ENCODE data around the gene DGCR8.

The DGCR8 gene

DNA sequence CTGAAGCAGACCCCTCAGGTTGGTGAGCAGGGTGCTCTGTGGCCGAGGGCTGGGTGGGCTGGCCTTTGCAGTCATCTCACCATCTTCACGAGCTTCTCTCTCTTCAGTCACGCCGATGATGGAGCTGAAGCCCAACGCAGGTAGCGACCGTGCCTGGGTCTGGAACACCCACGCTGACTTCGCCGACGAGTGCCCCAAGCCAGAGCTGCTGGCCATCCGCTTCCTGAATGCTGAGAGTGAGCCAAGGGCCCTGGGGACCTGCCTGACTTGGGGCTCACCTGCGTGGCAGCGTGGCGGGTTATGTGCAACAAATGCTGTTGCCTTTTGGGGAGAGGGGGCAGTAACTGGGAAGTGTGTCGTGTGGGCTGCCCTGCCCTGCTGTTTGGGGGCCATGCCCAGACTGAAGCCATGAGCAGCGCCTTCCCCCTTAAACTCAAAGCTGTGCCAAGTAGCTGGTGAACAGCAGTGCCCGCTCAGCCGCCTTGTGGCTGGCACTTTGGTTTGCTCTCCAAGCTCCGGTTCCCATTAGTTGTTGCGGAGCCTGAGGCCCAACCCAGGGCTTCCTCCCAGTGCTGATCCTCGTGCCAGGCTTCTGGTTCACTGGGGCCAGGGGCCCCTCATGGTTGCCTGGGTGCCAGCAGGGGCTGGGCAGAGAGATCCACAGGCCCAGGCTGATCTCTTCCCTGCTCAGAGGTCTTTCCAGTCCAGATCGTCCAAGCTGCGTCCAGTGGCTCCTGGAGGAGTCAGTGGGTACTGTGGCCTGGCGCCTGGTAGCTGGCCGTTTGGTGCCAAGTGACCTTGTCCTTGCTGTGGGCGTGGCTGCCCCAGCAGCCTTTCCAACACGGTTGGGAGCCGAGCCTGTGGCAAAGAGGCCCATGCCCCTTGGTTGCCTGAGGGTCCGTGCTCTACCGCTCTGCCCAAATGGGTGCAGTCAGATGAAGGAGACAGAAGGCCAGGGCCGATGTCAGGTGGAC, 45.4 kb downstream of the DGCR8 start:
- no peak for DNase-seq (ENCODE audit: low spot score)

DNA sequence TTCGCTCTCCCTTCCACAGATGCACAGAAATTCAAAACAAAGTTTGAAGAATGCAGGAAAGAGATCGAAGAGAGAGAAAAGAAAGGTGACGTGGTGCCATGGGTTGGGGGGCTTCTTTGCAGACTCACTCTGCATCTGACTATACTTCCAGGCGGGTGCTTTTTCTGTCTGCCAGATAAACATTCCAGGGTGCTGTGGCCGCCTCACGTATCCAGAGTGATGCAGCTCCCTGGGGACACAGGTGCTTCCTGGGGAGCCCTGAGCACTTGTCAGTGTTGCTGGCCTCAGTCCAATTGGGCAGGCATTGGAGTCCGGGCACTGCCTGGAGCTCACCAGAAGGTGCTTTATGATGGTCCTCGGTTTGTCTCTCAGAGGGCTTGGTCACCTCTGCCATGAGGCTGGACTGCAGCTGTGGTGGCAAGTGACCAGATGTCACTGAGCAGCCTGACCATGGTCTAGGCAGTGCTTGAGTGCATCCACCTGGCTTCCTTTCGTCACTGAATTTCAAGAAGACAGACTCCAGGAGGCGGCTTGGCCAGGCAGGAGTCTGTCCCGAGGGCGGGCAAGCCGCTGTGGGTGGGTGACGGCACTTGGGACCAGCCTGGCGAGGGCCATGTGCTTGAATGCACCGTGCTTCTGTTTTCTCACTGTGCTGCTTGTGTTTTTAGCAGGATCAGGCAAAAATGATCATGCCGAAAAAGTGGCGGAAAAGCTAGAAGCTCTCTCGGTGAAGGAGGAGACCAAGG, 46.4 kb downstream of the DGCR8 start:
- no peak for DNase-seq (ENCODE audit: low spot score)

DNA sequence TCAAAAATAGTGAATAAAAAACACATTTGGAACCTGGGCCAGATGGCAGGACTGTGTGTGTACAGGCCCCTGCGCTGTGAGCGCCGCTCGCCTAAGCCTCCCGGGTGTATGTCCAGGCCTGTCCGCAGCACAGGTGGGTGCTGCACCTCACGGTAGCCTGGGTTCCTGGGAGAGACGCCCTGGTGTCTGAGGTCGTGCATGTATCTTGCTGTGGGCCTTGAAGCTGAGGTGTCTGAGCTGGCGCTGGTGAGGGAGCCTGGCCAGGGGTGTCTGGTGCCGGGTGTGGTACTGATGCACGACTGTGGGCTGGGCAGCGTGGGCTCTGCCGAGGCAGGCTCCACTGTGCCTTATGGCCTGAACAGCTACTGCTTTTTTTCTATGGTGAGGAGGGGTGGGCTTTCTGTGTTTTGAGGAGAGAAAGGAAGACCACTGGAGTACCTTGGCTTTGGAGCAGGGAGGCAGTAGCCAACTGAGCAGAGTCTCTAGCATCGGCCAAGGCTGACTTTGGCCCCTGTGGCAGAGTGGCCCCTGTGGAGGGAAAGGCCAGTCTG, 47.4 kb downstream of the DGCR8 start:
- no peak for DNase-seq (ENCODE audit: low spot score)

DNA sequence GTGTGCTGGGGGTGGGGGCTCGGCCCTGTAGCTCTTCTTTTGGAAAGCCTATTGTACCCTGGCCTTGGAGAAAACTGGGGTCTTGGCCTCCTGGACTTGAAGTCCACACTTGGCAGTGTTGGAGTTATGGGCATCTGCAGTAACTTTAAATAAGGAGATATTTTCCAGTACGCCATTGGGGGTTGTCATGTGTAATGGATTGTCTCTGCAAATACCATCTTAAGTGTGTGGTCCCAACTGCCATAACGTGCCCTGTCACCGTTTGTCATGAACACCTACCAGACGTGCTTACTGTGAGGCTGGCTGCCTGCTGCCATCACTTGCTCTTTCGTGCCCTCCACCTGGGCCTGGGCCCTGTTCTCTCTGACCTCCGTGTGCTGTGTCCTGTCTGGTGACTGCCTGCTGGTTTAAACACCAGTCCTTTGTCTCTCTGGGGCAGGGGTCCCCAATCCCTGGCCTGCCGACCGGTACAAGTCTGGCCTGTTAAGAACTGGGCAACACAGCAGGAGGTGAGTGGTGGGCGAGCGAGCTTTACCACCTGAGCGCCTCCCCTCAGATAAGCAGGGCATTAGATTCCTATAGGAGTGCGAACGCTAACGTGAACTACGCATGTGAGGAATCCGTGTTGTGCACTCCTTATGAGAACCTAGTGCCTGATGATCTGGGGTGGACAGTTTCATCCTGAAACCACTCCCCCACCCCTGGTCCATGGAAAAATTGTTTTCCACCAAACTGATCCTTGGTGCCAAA, 48.0 kb downstream of the DGCR8 start:
- no peak for DNase-seq (ENCODE audit: low spot score)

DNA sequence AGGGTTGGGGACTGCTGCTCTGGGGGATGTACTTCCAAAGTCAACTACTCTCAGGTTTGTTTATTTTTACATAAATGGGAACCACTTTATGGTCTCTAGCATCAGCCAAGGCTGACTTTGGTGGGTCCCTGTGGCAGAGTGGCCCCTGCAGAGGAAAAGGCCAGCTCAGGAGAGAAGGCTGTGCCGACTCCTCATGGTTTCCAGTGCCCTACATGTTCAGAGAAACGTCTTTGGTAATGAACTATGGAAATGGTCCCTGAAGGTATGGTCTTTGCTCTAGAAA, 48.5 kb downstream of the DGCR8 start:
- DNase-seq (ENCODE audit: low spot score), result no peak

DNA sequence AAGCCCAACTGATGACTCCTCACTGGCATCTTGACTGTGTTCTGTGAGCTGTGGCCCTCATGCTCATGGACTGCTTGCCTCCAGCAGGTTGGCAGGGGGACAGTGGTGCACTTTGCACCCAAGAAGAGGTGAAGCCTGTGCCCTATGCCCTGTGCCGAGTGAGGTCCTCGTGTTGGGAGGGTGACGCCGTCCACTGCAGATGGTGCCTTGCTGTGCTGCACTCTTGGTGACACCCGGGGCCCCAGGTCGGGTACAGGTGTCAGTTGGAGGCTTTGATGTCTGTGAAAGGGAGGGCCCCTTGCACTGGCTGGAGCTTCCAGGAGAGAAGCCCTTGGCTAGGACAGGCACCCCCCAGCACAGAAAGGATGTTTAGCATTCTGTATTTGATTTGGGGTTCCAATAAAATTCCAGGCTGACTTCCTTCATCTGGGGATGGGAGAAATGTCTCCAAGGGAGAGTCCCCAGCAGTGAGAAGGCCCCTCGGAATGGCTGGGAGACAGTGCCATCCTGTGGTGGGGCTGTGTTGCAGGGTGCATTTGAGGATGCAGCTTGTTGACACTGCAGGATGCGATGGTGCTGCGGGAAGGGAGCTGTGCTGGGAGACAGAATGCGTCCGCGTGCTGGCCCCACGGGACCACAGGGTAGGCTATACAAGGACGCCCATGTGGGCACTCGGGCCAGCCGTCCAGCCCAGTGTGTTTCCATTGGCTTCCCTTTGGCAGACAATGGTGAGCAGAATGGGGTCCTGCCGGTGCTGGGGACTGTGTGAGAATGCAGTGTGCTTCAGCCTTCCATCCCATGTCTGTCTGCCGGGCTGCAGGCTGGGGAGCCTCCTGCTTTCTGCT, 49.1 kb downstream of the DGCR8 start:
- peak; percentile 71 for DNase-seq (ENCODE audit: low spot score)

DNA sequence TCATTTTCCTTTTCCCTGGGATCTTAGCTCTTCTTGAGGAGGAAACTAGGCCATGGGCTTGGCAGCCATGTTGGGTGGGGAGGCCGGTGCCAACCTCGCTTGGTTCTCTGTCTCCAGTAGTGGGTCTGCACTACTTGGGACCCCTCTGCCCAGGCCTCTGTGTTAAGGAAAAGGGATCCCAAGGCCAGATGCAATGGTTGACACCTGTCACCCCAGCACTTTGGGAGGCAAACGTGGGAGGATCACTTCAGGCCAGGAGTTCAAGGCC, 49.6 kb downstream of the DGCR8 start:
- no peak for DNase-seq (ENCODE audit: low spot score)

DNA sequence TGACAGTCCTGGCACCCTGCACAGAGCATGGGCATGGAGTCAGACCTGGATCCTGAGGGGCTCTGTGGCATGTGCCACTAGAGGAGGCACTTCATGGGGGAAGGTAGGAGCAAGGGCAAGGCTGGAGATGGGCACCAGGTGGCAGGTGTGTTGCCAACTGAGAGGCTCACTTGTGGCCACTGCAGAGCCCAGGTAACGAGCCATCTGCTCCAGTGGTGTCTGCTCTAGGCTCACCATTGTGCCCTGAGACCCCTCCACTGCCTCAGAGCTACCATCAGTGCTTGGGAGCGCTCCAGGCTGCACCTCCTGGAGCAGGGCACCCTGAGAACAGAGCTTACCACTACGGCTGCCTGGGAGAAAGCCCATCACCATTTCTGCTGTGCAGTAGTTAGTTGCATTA, 50.3 kb downstream of the DGCR8 start:
- DNase-seq (ENCODE audit: low spot score), result no peak

DNA sequence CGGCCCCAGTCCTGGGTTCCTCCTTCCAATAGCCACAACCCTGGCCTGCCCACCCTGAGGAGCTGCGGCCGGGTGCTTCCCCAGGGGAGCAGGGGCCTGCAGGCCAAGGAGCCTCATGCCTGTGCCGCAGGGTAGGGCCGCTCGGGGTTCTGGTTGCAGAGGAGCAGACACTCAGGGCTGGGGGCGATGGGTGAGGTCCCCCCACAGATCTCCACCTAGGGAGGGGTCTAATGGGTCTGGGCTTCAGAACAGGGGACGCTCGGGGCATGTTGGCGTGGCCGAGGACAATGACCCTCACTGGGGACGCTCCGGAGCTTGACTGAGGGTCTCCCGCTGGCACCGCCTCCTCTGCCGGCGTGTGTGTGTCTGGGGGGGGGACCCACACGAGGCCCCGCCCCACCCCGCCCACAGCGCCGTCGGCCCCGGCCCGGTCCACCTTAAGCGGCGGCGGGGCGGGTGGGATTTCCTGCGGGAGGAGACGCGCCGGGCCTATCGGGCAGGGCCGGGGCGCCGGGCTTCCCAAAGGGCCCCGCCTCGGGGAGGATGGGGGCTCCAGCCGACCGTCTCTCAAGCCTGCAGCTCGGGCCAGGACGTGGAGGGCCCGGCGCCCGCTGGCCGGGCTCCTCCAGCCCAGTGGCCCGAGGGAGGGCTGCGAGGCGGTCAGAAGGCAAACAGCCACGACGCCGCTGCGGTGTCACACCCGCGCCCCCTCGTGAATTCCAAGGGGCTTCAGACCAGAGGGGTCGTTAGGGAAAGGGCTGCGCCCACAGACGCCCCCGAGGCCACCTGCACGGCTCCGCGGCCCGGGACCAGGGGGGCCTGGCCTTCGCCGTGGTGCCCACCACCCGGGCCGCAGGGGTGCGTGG, 50.9 kb downstream of the DGCR8 start:
- DNase-seq (ENCODE audit: low spot score), result peak; percentile 81

DNA sequence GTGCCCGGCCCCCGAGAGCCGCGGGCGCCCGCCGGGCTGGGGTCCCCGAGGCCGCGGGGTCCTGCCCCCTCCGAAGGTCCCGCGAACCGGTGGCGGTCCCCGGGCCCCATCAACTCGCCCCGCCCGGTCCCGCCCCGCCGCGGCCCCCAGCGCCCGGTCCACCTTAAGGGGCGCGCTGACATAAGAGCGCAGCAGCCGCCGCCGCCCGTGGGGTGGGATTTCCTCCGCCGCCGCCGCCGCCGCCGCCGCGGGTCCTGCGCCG, 51.5 kb downstream of the DGCR8 start, which contains the start of gene ZDHHC8:
Gene ZDHHC8, plus strand, starts transcription at position 208 of the 262 bp plus-strand sequence. CDS start 144 bp downstream, outside the sequence.
- DNase-seq (ENCODE audit: low spot score), result no peak

DNA sequence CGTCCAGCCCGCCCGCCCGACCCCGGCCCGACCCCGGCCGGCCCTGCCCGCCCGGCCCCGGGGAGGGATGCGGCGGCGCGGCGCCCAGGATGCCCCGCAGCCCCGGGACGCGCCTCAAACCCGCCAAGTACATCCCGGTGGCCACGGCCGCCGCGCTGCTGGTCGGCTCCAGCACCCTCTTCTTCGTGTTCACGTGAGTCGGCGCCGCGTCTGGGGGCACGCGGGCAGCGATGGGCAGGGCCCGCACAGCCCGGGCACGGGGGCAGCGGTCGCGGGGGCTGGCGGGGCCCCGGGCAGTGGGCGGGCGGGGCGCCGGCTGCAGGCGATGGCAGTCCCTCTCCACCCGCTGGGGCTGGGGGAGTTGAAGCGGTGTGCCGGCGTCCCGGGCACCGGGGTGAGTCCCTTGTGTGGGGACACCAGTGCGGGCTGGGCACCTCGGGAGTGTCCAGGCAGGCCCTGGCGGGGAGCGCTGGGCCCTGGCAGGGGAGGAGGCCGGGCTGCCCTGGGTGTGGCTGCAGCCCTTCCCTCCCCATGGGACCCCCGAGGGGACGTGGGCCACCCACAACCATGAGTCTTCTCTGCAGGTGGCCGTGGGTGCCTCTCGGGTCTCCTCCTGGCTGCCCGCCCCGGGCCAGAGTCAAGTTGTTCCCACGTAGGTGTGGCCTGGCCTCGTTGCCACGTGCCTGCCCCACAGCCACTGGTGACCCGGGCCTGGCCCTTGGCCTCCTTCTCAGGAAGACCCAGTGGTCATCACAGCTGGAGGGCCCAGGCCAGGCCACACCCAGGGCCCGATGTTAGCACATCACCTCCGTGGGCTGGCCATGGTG, 52.0 kb downstream of the DGCR8 start:
- DNase-seq (ENCODE audit: low spot score), result no peak

DNA sequence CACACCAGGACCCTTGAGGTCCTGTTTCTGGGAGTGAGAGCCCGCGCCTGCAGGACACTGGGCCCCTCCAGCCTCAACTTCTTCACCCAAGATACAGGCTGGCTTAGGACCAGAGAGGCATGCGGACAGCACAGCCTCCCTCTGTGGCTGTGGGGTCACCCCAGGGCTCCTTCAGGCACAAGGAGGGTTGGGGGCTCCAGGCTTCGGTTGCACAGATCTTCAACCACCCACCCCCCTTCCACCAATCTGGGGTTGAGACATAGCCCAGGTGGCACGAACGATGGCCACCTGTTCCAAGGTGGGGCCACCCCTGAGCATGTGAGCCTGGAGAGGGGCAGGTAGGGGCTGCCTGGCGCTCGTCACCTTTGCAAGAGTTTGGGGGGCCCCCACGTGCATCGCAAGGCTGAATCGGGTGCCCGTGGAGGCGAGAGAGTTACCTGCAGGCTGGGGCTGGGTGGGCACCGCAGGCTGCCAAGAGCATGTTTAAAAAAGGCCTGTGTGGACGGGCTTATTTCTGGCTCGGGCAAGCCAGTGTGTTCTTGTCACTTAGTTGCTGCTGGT, 52.7 kb downstream of the DGCR8 start:
- no peak for DNase-seq (ENCODE audit: low spot score)

DNA sequence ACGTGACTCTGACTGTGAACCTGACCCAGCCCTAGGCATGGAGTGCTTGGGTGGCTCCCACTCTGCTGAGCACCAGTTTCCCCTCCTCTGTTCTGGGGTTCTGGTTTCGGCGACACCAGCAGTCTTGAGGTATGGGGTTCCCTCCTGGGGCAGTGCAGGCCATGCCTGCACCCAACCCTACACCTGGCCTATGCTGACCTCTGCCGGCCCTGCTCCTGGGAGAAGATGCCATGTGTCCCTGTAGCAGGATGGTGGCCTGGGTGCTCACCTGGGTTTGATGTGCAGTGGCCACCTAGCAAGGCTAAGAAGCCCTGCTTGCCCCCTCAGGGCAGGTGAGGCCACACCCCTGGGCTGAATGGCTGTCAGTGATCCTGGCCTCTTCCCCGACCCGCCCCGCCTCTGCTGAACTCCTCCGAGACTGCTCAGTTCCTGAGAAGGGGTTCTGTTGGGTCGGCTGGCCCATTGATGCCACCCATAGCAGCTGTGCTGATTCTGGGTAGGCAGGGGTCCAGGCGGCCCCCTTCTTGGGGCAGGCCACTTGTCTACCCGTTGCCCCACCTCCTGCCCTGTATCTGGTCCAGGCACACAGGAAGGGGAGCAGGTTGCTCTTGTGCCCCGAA, 54.0 kb downstream of the DGCR8 start:
- DNase-seq (ENCODE audit: low spot score), result no peak

DNA sequence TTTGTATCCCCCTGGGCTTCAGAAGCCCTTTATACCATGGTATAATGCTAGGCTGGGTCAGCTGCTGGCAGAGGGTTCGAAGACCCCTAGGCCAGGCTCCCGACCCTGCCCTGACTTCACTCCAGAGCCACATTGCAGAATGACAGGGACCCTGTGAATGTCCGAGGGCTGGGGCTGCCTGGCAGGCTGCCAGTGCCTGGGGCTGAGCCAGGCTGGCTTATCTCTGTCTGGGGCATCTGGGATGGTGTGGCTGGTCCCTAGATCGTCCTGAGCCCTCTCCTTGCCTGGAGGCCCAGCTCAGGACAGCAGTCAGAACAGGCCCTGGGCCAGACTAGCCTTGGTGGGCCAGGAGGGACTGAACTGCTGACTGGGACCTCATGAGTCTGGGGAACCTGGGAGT, 55.2 kb downstream of the DGCR8 start:
- no peak for DNase-seq (ENCODE audit: low spot score)

DNA sequence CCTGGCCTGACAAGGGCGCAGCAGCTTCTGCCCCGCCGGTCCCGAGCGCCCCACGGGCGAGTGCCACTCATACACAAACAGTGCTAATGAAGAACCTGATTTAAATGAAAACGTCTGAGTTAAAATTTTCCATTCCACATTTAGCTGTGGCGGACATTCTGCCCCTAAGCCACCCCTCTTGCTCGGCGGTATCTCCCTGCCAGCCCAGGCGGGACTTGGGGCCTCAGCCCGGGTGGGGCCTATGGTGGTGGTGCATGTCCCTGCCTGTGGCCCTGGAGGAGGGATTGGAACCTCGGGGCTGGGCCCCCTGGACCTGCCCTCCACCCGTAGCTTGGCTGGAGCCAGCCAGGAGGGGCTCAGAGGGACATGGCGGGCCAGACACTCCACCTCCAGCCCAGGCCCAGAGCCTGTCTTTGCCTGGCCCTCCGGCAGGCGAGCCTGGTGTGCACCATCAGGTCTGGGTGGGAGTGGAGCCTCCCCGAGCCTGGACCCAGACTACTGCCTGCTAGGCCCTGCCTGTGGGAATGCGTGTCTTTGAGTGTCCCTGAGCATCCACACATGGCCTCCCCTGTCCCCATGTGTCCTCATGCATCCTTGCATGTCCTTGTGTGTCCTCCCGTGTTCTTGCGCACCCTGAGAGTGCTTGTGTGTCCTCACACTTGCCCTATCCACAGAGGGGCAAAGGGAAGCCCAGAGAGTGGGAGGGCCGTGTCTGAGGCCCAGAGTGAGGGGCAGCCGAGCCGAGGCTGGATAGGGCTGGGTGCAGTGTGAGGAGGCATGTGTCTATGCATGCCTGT, 56.0 kb downstream of the DGCR8 start:
- DNase-seq (ENCODE audit: low spot score), result no peak

DNA sequence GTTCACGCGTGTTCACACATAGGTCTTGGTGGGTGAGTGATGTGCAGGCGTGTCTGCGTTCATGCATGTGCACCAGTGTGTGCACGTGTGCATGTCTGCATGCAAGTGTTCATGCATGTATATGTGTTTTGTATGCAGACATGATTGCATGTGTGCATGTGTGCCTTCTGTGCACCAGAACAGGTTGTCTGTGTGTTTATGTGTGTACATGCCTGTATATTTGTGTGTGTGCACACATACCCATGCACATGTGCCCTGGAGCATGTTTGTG, 56.5 kb downstream of the DGCR8 start:
- DNase-seq (ENCODE audit: low spot score), result no peak

DNA sequence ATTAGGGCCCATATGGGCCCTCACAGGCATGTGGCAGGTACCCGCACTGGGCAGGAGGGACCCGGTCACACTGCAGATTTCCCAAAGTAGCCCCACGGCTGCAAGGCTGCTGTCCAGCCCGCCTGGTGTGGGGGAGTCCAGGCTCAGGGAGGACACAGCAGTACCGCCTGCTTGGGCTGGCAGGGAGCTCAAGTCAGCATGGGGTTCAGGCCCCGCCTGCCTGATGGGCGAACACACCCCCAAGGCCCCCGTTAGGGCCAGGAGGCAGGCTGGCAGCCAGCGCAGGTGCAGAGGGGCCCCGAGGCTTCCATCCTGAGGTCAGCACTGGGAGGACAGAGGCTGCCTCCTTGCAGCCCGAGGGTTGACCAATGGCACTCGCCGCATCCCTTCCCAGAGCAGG, 57.1 kb downstream of the DGCR8 start:
- DNase-seq (ENCODE audit: low spot score), result no peak

DNA sequence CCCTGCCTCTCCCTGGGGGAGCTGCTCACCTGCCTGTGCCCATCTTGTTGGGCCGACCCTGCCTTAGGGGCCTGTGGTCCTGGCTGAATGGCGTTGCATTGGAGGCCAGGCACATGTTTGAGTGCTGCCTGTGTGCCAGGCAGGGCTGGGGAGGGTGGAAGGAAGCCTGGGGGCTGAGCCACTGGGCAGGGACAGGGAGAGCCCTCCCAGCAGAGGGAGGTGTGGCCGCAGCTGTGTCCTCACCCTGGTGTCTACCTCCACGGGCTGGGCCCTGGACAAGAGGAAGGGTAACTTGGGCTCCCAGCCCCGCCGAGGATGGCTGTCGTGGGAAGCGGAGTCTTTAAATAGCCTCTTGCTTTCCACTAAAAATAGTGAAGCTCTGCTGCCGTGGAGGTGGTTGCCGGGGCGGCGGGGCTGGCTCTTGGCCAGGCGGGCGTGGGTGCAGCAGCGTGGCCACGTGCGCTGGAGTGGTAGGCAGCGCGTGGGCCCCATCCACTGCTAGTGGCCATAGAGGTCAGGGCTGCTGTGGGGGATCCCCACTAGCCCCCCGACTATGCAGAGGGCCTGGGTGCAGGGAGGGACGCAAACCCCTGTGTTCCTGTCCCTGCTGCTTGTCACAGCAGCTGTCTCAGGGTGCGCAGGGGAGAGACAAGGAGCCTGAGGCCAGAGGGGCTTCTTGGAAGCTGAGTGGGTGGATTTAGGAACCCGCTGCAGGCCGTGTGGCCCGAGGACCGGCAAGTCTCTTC, 57.8 kb downstream of the DGCR8 start:
- no peak for DNase-seq (ENCODE audit: low spot score)

Data from HuH-7.5 (cell line).